SK-N-SH treated with all-trans-retinoic acid at 6 μM for 48 hours (cell line): ENCODE measurements around the gene RCN1.

Source experiments
- ATAC-seq: fragments of 200-7000 bp; cut with Tn5 transposase; 3 replicates; pipeline ENCODE4 v1.9.1; 2020; ENCODE audit warnings: mild to moderate bottlenecking, moderate library complexity
- CREB5 ChIP-seq: fragments of 250-450 bp; sonication (Bioruptor Pico); IDR thresholded peaks from 2 replicates; pipeline ENCODE4 v1.5.1; 2020; ENCODE audit warnings: low read depth, mild to moderate bottlenecking, moderate library complexity
- CSRNP3 ChIP-seq: fragments of 250-450 bp; sonication (Bioruptor Pico); IDR thresholded peaks from 2 replicates; pipeline ENCODE4 v1.5.1; 2021; ENCODE audit warnings: mild to moderate bottlenecking, moderate library complexity
- GLIS3 ChIP-seq: fragments of 250-450 bp; sonication (Bioruptor Pico); IDR thresholded peaks from 2 replicates; pipeline ENCODE4 v1.5.0; 2020; ENCODE audit warnings: mild to moderate bottlenecking, moderate library complexity
- ISL1 ChIP-seq: fragments of 250-450 bp; sonication (Bioruptor Pico); IDR thresholded peaks from 2 replicates; pipeline ENCODE4 v2.1.2; 2022; ENCODE audit warnings: mild to moderate bottlenecking, moderate library complexity
- OSR1 ChIP-seq: fragments of 250-450 bp; sonication (Bioruptor Pico); IDR thresholded peaks from 2 replicates; pipeline ENCODE4 v1.8.0; 2022; ENCODE audit warnings: moderate library complexity, mild to moderate bottlenecking, inconsistent platforms
- PATZ1 ChIP-seq: fragments of 250-450 bp; sonication (Bioruptor Pico); IDR thresholded peaks from 2 replicates; pipeline ENCODE4 v1.8.0; 2020; ENCODE audit warnings: mild to moderate bottlenecking, moderate library complexity, borderline replicate concordance
- POU6F1 ChIP-seq: fragments of 250-450 bp; sonication (Bioruptor Pico); IDR thresholded peaks from 2 replicates; pipeline ENCODE4 v1.8.0; 2021; ENCODE audit warnings: low read depth, mild to moderate bottlenecking, moderate library complexity, borderline replicate concordance
- PPARA ChIP-seq: fragments of 250-450 bp; sonication (Bioruptor Pico); IDR thresholded peaks from 2 replicates; pipeline ENCODE4 v1.5.0; 2020; ENCODE audit warnings: mild to moderate bottlenecking, borderline replicate concordance
- RARB ChIP-seq: fragments of 250-450 bp; sonication (Bioruptor Pico); IDR thresholded peaks from 2 replicates; pipeline ENCODE4 v1.8.0; 2021; ENCODE audit warnings: mild to moderate bottlenecking, moderate library complexity
- SNAI2 ChIP-seq: fragments of 250-450 bp; sonication (Bioruptor Pico); IDR thresholded peaks from 2 replicates; pipeline ENCODE4 v1.5.0; 2020; ENCODE audit warnings: mild to moderate bottlenecking, moderate library complexity
- TOX ChIP-seq: fragments of 250-450 bp; sonication (Bioruptor Pico); IDR thresholded peaks from 2 replicates; pipeline ENCODE4 v1.8.0; 2021; ENCODE audit warnings: mild to moderate bottlenecking, moderate library complexity, borderline replicate concordance
- TSHZ2 ChIP-seq: fragments of 250-450 bp; sonication (Bioruptor Pico); IDR thresholded peaks from 2 replicates; pipeline ENCODE4 v1.5.0; 2020; ENCODE audit warnings: mild to moderate bottlenecking, moderate library complexity
- ZC3H10 ChIP-seq: fragments of 250-450 bp; sonication (Bioruptor Pico); IDR thresholded peaks from 2 replicates; pipeline ENCODE4 v1.5.1; 2021; ENCODE audit warnings: mild to moderate bottlenecking, moderate library complexity
- ZFP3 ChIP-seq: fragments of 250-450 bp; sonication (Bioruptor Pico); IDR thresholded peaks from 2 replicates; pipeline ENCODE4 v1.5.0; 2020; ENCODE audit warnings: mild to moderate bottlenecking, moderate library complexity
- ZFP30 ChIP-seq: fragments of 450-650 bp; formaldehyde crosslinking; IDR thresholded peaks from 2 replicates; pipeline ENCODE4 v1.5.0; 2022; ENCODE audit warnings: mild to moderate bottlenecking, moderate library complexity
- ZNF565 ChIP-seq: fragments of 450-650 bp; formaldehyde crosslinking; conservative IDR thresholded peaks from 2 replicates; pipeline ENCODE4 v1.5.0; 2020; ENCODE audit warnings: low read depth, mild to moderate bottlenecking, moderate library complexity
- ZNF70 ChIP-seq: fragments of 450-650 bp; formaldehyde crosslinking; IDR thresholded peaks from 2 replicates; pipeline ENCODE4 v1.5.0; 2020; ENCODE audit warnings: mild to moderate bottlenecking, moderate library complexity
- ZNF8 ChIP-seq: fragments of 450-650 bp; formaldehyde crosslinking; IDR thresholded peaks from 2 replicates; pipeline ENCODE4 v1.5.0; 2020; ENCODE audit warnings: mild to moderate bottlenecking, moderate library complexity

The RCN1 gene

GRCh38 chr11:32107647-32108046 lies 16.8 kb downstream of the RCN1 start:
- no peak for TF ChIP-seq GLIS3
- TF ChIP-seq RARB (CRISPR knock-in tag): no peak
- no peak for TF ChIP-seq ZFP30
- no peak for TF ChIP-seq ZNF8 (CRISPR knock-in tag)
- TF ChIP-seq OSR1 (CRISPR knock-in tag): no peak
- no peak for TF ChIP-seq PPARA

GRCh38 chr11:32108576-32108975 lies 17.7 kb downstream of the RCN1 start:
- ATAC-seq: no peak
- TF ChIP-seq CSRNP3: no peak
- no peak for TF ChIP-seq ISL1 (CRISPR knock-in tag)
- TF ChIP-seq ZNF70: no peak
- no peak for TF ChIP-seq TOX (CRISPR knock-in tag)
- no peak for TF ChIP-seq CREB5 (CRISPR knock-in tag)
- no peak for TF ChIP-seq ZFP30
- TF ChIP-seq ZC3H10 (CRISPR knock-in tag): no peak
- TF ChIP-seq PATZ1: no peak
- TF ChIP-seq ZFP3 (CRISPR knock-in tag): no peak
- no peak for TF ChIP-seq POU6F1 (CRISPR knock-in tag)
- TF ChIP-seq RARB (CRISPR knock-in tag): no peak
- no peak for TF ChIP-seq SNAI2 (CRISPR knock-in tag)

More at GRCh38 chr11:32107647-32108046, 16.8 kb downstream of the RCN1 start:
- ATAC-seq: no peak

- no peak for ATAC-seq
- no peak for TF ChIP-seq SNAI2 (CRISPR knock-in tag)
- no peak for TF ChIP-seq ZFP30
- TF ChIP-seq CSRNP3: no peak
- no peak for TF ChIP-seq TSHZ2 (CRISPR knock-in tag)
- TF ChIP-seq ZNF565 (CRISPR knock-in tag): no peak
- TF ChIP-seq TOX (CRISPR knock-in tag): no peak
- TF ChIP-seq ISL1 (CRISPR knock-in tag): no peak
- TF ChIP-seq POU6F1 (CRISPR knock-in tag): no peak
- no peak for TF ChIP-seq CREB5 (CRISPR knock-in tag)
- TF ChIP-seq RARB (CRISPR knock-in tag): no peak
- TF ChIP-seq, all 23 proteins: peak for 0
Measured at GRCh38 chr11:32109138-32109537, 18.3 kb downstream of the RCN1 start.
